ENCODE results near the gene SAC3D1.

DNA sequence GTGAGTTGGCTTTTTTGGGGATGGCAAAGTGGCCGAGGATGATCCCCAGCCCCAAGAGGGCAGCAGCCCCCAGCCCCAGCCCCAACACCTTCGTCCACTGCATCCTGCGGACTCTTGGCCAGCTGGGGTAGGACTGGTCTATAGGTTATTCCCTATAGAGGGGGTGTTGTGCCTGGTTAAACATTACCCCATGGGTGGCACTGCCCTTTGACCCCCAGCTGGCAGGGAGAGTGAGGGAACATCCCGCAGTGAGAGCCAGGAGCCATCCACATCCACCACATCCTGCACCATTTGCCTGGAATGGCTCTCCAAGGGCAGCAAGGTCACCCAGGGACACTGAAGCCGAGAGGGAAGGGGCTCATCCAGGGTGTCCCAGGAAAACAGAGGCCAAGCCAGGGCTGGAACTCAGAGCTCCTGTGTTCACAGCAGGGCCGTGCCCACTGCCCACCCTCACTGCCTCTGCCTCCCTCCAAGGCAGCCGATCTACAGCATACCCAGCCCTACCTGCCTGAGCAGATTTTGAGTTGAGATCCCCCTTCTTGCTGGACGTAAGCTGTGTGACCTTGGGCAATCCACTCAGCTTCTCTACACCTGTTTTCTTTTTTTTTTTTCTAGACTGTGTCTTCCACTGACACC lies 17.5 kb downstream of the SAC3D1 start, which contains the start of gene NAALADL1:
- TF ChIP-seq, protein P1, sequence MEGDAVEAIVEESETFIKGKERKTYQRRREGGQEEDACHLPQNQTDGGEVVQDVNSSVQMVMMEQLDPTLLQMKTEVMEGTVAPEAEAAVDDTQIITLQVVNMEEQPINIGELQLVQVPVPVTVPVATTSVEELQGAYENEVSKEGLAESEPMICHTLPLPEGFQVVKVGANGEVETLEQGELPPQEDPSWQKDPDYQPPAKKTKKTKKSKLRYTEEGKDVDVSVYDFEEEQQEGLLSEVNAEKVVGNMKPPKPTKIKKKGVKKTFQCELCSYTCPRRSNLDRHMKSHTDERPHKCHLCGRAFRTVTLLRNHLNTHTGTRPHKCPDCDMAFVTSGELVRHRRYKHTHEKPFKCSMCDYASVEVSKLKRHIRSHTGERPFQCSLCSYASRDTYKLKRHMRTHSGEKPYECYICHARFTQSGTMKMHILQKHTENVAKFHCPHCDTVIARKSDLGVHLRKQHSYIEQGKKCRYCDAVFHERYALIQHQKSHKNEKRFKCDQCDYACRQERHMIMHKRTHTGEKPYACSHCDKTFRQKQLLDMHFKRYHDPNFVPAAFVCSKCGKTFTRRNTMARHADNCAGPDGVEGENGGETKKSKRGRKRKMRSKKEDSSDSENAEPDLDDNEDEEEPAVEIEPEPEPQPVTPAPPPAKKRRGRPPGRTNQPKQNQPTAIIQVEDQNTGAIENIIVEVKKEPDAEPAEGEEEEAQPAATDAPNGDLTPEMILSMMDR (IDR thresholded peaks at IDR 0.05), result no peak
- TF ChIP-seq SIN3A (IDR thresholded peaks at IDR 0.05; ENCODE audit: borderline replicate concordance, insufficient read depth, low read depth, low read length), result no peak
- no peak for TF ChIP-seq POLR2AphosphoS5 (IDR thresholded peaks at IDR 0.05; ENCODE audit: low read depth, low read length)
- no peak for TF ChIP-seq TCF7L2 (IDR thresholded peaks at IDR 0.05; ENCODE audit: low read depth, low read length)

Measured in Panc1 (cell line).